GM19463 (cell line): ENCODE data around the gene LIPK.
"Not testable (repeated sequence)": the region's sequence is repeated elsewhere in the genome, so short reads cannot be mapped to it uniquely, and the experiment has no call there.

Experiments used
- ATAC-seq: cut with Tn5 transposase; IDR thresholded peaks from one replicate; pipeline ENCODE4 v1.9.1; 2021; ENCODE audit warnings: mild to moderate bottlenecking, moderate library complexity; ENCODE audit not compliant: unreplicated experiment

Gene LIPK

GRCh38 chr10:88705958-88706357, at the start of gene LIPK:
LIPK (plus strand) TSS chr10:88706249; CDS start chr10:88724544, 18,295 bp downstream.
- ATAC-seq, result no peak

DNA sequence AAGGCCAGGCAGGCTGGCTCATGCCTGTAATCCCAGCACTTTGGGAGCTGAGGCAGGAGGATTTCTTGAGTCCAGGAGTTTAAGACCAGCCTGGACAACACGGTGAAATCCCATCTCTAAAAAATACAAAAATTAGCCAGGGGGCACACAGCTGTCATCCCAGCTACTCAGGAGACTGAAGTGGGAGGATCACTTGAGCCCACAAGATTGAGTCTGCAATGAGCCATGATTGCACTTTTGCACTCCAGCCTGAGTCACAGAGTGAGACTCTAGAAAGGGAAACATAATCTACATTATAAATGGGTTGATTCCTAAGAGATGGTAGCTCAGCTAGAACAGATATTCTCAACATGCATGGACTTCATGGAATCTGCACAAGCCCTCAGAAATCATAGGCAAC, 48.1 kb upstream of the LIPK start:
- ATAC-seq, result no peak

DNA sequence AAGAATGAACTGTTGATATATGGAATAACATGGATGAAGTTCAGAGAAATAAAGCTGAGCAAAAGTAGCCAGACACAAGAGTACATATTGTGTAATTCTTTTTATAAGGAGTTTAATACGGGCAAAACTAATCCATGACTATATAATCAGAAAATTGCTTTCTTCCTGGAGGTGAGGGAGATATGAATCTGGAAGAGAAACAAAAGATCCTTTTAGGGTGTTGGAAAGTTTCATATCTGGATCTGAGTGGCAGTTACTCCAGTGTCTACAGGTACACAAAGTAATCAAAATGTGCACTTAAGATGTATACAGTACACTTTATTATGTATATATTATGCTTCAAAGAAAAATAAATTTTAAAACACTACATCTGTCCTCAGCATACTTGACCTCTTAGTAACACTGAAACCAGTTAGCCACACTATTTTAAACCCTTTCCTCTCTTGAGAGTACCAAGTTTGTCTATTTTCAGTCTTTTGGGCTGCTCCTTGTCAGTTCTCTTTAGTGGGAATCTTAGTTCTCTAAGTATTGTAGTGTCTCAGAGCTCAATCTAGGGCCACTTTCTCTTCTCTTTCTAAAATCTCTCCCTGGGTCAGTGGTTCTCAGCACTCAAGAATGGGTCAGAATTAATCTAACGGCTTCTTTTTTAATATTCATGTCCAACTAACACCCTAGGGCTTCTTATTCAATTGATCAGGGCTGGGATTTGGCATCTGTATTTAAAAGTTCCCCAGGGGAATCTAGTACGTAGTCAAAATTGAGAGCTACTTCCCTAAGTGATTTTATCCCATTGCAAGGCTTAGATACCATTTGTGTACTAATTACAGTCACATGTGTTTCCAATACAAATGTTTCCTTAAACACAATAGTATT, 46.1 kb upstream of the LIPK start:
- no peak for ATAC-seq

GRCh38 chr10:88660598-88660884, 45.5 kb upstream of the LIPK start:
- no peak for ATAC-seq

DNA sequence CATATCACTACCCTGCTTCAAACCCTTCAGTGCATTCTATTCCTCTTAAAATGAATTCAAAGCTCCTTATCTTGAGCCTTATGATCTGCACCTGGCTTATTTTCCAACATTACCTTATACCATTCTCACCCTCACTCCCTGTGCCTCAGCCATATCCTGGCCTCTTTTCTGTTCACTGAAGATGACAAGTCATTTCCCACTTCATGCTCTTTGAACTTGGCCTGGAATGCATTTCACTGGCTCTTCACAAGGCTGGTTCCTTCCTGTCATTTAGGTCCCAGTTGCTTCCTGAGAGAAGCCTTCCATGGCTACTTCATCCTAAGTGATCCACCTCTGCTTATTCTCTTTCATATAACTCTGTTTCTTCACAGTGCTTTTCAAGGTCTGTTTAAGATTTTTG, 45.0 kb upstream of the LIPK start:
- no peak for ATAC-seq

DNA sequence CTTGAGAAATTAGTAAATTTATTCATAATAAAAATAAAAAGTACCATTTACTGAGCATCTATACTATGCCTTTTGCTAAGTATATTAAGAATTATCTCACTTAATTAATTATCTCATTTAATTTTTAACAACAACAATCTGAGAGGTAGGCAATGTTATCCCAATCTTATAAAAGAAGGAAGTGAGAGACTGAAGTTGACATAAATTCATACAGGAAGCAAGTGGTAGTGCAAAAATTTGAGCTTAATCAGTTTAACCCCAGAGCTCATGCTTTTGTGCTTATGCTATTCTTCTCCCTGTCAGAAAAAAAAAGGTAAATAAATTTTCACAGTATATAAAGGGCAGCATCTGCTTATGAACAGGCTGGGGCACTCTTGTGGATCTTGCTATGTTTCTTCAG, 44.5 kb upstream of the LIPK start:
- ATAC-seq, result no peak

DNA sequence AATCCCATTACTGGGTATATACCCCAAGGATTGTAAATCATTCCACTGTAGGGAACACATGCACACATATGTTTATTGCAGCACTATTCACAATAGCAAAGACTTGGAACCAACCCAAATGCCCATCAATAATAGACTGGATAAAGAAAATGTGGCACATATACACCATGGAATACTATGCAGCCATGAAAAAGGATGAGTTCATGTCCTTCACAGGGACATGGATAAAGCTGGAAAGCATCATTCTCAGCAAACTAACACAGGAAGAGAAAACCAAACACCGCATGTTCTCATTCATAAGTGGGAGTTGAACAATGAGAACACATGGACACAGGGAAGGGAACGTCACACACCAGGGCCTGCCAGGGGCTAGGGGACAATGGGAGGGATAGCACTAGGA, 42.9 kb upstream of the LIPK start:
- not testable (repeated sequence) for ATAC-seq

- no peak for ATAC-seq
These were observed 41.9 kb upstream of the LIPK start, which contains the start of gene LIPF for GRCh38 chr10:88664142-88664541. LIPF (plus strand) TSS chr10:88664442; CDS start chr10:88667298, 2,856 bp downstream.

- no peak for ATAC-seq
These were observed 37.6 kb upstream of the LIPK start for GRCh38 chr10:88668465-88668864.

GRCh38 chr10:88670497-88670896, 35.6 kb upstream of the LIPK start:
- peak; percentile 73 for ATAC-seq

- peak; percentile 48 for ATAC-seq
These were observed 34.0 kb upstream of the LIPK start for GRCh38 chr10:88672041-88672440.

- ATAC-seq, result no peak
These were observed 29.6 kb upstream of the LIPK start for GRCh38 chr10:88676283-88677060.

DNA sequence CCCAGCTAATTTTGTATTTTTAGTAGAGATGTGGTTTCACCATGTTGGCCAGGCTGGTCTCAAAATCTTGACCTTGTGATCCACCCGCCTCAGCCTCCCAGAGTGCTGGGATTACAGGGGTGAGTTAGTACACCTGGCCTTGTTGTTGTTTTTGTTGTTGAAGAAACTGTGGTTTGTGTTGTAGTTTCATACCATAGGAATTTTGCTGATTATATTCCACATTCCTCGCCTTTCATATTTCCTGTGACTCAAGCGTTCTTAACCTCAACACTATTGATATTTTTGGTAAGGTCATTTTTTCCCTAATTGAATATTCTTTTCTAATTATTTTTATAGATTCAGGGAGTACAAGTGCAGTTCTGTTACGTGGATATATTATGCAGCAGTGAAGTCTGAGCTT, 25.1 kb upstream of the LIPK start:
- ATAC-seq, result no peak

DNA sequence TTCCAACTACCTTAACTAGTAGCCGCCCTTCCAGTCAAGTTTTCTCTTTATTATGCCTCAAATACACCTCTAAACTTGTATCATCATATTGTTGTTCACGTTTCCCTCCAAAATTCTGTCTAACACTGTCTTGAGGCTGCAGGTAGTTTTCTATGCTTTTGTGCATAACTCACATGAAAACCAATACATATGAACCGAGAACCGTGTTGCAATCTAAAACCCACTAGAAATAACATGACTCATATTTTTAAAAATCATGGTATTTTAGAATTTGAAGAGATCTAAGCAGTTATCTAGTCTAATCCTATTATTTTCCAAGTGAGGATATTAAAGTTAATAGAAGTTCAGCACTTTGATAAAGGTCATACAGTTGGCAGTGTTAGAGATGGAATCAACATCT, 23.6 kb upstream of the LIPK start:
- no peak for ATAC-seq

GRCh38 chr10:88687853-88688467, 18.1 kb upstream of the LIPK start:
- ATAC-seq, result no peak

DNA sequence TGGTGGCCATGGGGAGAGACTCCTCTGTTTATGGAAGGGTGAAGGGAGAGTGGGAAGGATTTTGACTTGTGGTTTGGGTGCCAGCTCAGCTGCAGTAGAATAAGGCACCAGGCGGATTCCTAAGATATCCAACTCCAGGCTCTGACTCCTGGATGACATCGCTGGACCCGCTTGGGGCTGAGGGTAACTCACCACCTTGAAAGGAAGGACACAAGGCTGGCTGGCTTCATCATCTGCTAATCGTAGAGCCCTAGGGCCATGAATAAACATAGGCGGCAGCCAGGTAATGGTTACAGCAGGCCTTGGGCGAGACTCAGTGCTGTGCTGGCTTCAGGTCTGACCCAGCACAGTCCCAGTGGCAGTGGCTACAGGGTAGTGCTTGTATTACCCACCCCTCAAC, 16.7 kb upstream of the LIPK start:
- no peak for ATAC-seq

DNA sequence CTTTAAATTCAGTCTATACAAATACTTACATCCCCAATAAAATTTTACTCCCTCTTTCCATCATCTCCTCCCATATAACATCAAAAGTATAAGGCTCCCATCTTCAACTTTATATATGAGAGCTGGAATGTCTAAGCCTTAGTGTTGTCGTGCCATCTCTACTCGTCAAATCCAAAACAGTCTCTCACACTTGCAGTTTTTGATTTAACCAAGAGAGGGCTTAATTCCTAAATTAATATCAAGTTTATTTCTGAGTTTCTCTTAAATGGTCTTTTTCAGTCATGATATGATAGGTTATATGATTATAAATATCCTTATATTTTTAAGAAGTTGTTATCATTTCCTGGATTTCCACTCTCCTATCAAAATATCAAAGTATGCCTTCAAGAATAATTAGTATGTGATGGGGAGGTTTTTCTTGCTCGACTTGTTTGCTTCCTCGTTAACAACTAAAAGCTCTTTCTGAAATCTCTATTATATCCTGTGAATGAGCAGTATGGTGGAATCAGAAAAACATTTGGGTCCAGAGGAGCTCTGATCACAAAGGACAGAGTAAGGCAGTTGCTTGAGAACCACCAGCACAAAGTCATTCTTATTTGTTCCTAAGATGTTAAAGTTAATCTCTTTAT, 12.5 kb upstream of the LIPK start:
- ATAC-seq, result no peak

DNA sequence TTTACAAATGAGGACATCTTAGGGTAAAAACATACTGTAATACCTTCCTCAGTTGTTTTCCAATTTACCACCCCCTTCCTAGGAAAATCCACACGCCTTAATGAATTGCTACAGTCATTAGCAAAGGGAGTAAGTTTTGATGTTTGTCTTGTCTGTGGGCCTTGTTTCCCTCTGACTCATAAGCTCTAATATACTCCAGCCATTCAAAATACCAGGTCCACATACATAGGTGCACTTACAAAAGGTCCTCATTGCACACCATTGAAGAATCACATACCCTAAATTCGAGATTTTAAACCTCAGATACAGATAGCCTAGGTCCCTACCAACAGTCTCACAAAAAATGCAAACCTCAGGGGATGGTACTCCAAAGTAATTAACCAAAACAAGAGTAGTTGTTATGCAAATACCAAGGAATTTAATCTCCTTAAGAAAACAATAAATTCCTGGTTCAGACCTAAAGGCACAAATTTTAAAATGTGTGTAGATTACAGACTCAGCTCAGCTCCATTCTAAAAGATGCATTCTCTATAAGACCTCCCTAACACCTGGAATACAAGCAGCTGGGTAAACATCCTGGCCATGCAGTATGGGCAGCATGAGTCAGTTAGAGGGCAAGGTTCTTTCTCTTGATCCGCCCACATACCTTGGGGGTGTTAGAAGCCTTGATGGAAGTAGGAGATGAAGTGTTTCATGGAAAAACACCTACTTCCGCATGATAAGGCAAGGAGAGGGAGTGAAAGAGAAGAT, 3.0 kb upstream of the LIPK start:
- ATAC-seq, result no peak

- ATAC-seq, result no peak
These were observed 1.5 kb downstream of the LIPK start for GRCh38 chr10:88707429-88708155.

GRCh38 chr10:88709361-88709760, 3.3 kb downstream of the LIPK start:
- not testable (repeated sequence) for ATAC-seq
